ENCODE measurements around the gene RAB8B. TPM values are rescaled to one million over a fixed set of nuclear protein-coding genes. Genes with fewer than 3 reads are reported as not detected.

Gene RAB8B
- total and polyA plus RNA-seq, 3 donors from 2014 or later: 19.3 to 38.7 (median 20.8) TPM

DNA sequence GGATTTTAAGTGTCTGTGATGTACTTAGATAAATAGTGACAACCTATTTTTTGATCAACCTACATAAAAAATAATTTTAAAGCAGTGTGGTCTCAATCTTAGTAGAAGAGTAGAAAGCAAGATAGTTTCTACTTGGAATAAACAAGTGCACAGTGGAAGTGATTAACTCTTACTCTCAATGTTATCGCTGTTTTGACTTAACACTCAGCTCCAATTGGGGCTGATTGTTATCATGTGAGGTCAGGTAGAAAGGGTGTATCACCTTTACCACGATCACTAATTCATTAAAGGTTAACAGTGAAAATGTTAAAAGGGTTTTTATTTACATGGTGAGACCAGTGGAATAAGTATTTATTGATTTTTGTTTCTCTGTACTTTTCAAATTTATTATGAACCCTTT is 65.6 kb downstream of the RAB8B start:
- Histone ChIP-seq H3K36me3 (ENCODE audit: low read depth, missing control alignments) (no peaks in the 10 kb centered on the region), H3K27ac (no peak overlapping the region), H3K4me3 (no peak overlapping the region), H3K27me3 (no peaks in the 10 kb centered on the region), H3K9me3 (no peaks in the 10 kb centered on the region), H3K4me1 (no peaks in the 10 kb centered on the region)
- DNase-seq: no peak
- intact Hi-C loops (cut with DNase I; ENCODE audit: low total_unique reads): no loop called here
- TF ChIP-seq, protein P1, sequence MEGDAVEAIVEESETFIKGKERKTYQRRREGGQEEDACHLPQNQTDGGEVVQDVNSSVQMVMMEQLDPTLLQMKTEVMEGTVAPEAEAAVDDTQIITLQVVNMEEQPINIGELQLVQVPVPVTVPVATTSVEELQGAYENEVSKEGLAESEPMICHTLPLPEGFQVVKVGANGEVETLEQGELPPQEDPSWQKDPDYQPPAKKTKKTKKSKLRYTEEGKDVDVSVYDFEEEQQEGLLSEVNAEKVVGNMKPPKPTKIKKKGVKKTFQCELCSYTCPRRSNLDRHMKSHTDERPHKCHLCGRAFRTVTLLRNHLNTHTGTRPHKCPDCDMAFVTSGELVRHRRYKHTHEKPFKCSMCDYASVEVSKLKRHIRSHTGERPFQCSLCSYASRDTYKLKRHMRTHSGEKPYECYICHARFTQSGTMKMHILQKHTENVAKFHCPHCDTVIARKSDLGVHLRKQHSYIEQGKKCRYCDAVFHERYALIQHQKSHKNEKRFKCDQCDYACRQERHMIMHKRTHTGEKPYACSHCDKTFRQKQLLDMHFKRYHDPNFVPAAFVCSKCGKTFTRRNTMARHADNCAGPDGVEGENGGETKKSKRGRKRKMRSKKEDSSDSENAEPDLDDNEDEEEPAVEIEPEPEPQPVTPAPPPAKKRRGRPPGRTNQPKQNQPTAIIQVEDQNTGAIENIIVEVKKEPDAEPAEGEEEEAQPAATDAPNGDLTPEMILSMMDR (IDR thresholded peaks at IDR 0.05): no peak
- no peak for TF ChIP-seq POLR2A (IDR thresholded peaks at IDR 0.05)
- 83 to 93% methylated on average over 2 of the region's 2 CpGs for WGBS, 2 donors

DNA sequence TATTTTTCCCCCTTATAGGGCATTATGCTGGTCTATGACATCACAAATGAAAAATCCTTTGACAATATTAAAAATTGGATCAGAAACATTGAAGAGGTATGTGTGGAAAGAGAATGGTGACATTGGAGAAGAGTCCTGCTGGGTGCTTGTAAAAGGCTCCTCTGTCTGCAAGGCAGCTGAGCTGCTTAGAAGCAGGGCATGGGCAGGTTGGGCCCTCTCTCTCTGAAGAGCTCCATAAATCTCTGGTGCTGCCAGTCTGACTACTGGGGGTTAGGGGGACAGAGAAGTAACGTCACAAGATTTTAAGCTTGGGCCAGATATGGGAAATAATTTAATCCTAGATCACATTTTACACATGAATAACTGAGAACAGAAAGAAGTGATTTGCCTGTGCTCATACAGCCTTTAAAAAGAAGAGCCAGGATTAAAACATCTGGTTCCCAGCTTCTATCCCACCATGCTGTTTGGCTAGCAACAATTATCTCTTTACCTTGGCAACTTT is 66.1 kb downstream of the RAB8B start:
- WGBS, 2 donors: 39 to 52% methylated on average over 1 of the region's 1 CpG
- no peaks in the 10 kb centered on the region for H3K9me3 ChIP-seq
- no peak for DNase-seq
- no peaks in the 10 kb centered on the region for H3K36me3 ChIP-seq (ENCODE audit: low read depth, missing control alignments)
- no peaks in the 10 kb centered on the region for H3K4me1 ChIP-seq
- no peak for TF ChIP-seq POLR2A (IDR thresholded peaks at IDR 0.05)
- TF ChIP-seq, protein P1 (IDR thresholded peaks at IDR 0.05): no peak
- H3K27me3 ChIP-seq: no peaks in the 10 kb centered on the region
- H3K4me3 ChIP-seq: no peak overlapping the region
- intact Hi-C loops (cut with DNase I; ENCODE audit: low total_unique reads): no loop called here
- H3K27ac ChIP-seq: no peak overlapping the region

DNA sequence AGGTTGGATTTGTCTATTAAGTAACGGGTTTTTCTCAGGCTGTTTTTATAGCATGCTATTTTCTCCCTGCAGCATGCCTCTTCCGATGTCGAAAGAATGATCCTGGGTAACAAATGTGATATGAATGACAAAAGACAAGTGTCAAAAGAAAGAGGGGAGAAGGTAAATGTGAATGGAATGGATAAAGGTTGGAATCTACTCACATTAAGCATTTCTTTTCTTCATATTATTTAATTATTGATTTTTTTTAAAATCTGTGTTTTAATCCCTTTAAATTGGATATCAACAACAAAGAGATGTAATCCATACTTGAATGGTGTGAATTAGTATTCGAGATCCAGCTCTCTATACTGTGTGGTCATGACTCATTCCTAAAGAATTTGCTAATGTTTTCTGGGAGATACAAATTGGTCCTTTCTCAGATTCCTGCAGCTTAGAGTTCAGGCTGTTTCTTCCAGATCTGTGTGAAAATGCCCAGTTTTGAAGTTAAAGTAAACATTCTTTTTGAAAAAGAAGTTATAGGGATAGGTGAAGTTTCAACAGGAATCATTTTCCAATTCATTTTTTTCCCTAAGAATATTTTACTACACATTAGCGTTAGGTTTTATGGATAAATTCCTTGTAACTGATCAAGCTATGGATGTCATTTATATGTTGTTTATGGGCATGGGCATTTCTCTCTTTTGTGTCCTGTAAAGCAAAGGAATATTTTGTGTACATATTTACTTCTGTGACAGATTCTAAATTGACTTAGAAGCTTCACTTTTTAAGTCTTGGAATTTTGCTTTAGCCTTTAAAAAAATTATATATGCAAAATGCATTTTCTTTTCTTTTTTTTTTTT is 67.2 kb downstream of the RAB8B start:
- Histone ChIP-seq H3K4me3 (no peak overlapping the region), H3K9me3 (no peaks in the 10 kb centered on the region), H3K36me3 (ENCODE audit: low read depth, missing control alignments) (no peaks in the 10 kb centered on the region), H3K27ac (no peak overlapping the region), H3K4me1 (no peaks in the 10 kb centered on the region), H3K27me3 (no peaks in the 10 kb centered on the region)
- intact Hi-C loops (cut with DNase I; ENCODE audit: low total_unique reads): no loop called here
- WGBS, 2 donors: 51 to 57% methylated on average over 5 of the region's 5 CpGs
- DNase-seq: no peak
- no peak for TF ChIP-seq POLR2A (IDR thresholded peaks at IDR 0.05)
- TF ChIP-seq, protein P1 (IDR thresholded peaks at IDR 0.05): no peak

DNA sequence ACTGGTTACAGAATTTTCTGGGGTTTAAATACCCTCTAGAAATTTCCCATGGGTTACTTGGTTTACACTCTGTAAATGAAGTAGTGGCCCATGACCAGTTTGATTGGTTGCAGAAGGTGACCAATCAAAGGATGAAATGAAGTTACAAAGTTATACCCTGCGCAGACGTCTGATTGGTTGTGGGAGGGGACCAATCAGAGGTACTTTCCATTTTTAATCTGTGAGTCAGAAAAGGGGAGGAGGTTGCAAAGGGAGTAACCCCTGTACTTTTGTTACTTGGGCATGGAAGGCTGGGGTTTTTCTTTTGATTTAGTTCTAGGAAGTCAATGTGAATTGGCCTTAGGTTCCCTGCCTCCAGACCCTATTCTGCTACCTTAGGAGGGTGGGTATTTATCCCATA is 69.3 kb downstream of the RAB8B start:
- no peaks in the 10 kb centered on the region for H3K4me1 ChIP-seq
- H3K27me3 ChIP-seq: no peaks in the 10 kb centered on the region
- TF ChIP-seq, protein P1 (IDR thresholded peaks at IDR 0.05): no peak
- TF ChIP-seq POLR2A (IDR thresholded peaks at IDR 0.05): no peak
- H3K9me3 ChIP-seq: no peaks in the 10 kb centered on the region
- H3K4me3 ChIP-seq: no peak overlapping the region
- WGBS, 2 donors: 88 to 96% methylated on average over 2 of the region's 2 CpGs
- H3K36me3 ChIP-seq (ENCODE audit: low read depth, missing control alignments): no peaks in the 10 kb centered on the region
- no peak overlapping the region for H3K27ac ChIP-seq
- intact Hi-C loops (cut with DNase I; ENCODE audit: low total_unique reads): no loop called here
- no peak for DNase-seq

Measured in testis (tissue), 3 donors.